Gastroesophageal sphincter (tissue), 4 donors: ENCODE measurements around the gene STXBP6. TPM values are rescaled to one million over a fixed set of nuclear protein-coding genes. Genes with fewer than 3 reads are reported as not detected.
"Not testable (repeated sequence)": the region's sequence is repeated elsewhere in the genome, so short reads cannot be mapped to it uniquely, and the experiment has no call there.

ENCODE experiments used
- ATAC-seq: fragments of 150-250 bp; one replicate; pipeline ENCODE4 v1.9.1; 2016; ENCODE audit warnings: mild to moderate bottlenecking, moderate library complexity
- H3K27ac ChIP-seq, 4 donors: fragments of 200-600 bp; sonication (generic) in 3 of 4; 1 replicate in 3 of 4; 2 replicates in 1 of 4; pipeline ENCODE4 v1.5.1; 2016 to 2019
- H3K27me3 ChIP-seq: fragments of 200-600 bp; sonication (generic); one replicate; pipeline ENCODE4 v1.5.1; 2019
- H3K36me3 ChIP-seq, 2 donors: fragments of 200-600 bp; sonication (generic); one replicate each; pipeline ENCODE4 v1.5.1; 2019; ENCODE audit warnings: control low read depth in 1 of 2
- H3K4me1 ChIP-seq, 3 donors: fragments of 200-600 bp; sonication (generic); 1 replicate in 2 of 3; 2 replicates in 1 of 3; pipeline ENCODE4 v1.5.1; 2016 to 2019; ENCODE audit warnings: control low read depth in 2 of 3
- H3K4me3 ChIP-seq, 2 donors: fragments of 200-600 bp; sonication (generic); one replicate each; pipeline ENCODE4 v1.5.1; 2019; ENCODE audit warnings: mild to moderate bottlenecking in 1 of 2, moderate library complexity in 1 of 2
- H3K9me3 ChIP-seq, 3 donors: fragments of 200-600 bp; sonication (generic); one replicate each; pipeline ENCODE4 v1.5.1; 2017 to 2019; ENCODE audit warnings: control low read depth in 2 of 3
- CTCF ChIP-seq, 4 experiments: fragments of 200-600 bp in 2 of 4; fragments of 450-650 bp in 2 of 4; sonication (generic) in 1 of 4; IDR thresholded peaks; one replicate each; pipeline ENCODE4 v1.5.1; 2017 to 2019; ENCODE audit warnings: antibody characterized with exemption in 4 of 4, mild to moderate bottlenecking in 2 of 4, moderate library complexity in 2 of 4
- EP300 ChIP-seq: sonication (generic); formaldehyde crosslinking; IDR thresholded peaks from one replicate; pipeline ENCODE4 v1.6.1; 2017; ENCODE audit warnings: antibody characterized with exemption, mild to moderate bottlenecking
- POLR2A ChIP-seq, 2 donors: fragments of 450-650 bp; IDR thresholded peaks; one replicate each; pipeline ENCODE4 v1.6.1; 2017; ENCODE audit warnings: antibody characterized with exemption in 2 of 2, mild to moderate bottlenecking in 2 of 2, moderate library complexity in 1 of 2
- POLR2AphosphoS5 ChIP-seq: sonication (generic); formaldehyde crosslinking; IDR thresholded peaks from one replicate; pipeline ENCODE4 v1.6.1; 2017; ENCODE audit warnings: antibody characterized with exemption
- WGBS, 2 donors: methylation state at CpG; one replicate each; pipeline ENCODE4 v1.1.5; 2018; ENCODE audit warnings: low coverage in 1 of 2; 5-methylcytosine and 5-hydroxymethylcytosine counted together
- total RNA-seq, 4 donors: library from RNA; depleted of rRNA; stranded (reverse); fragments of >200 nt; gene quantifications; one replicate each; pipeline ENCODE4 v1.1.0, GENCODE V29; 2016

The STXBP6 gene
- total RNA-seq, 4 donors from 2014 or later: 29.3 to 55.7 (median 44.0) TPM

- Histone ChIP-seq H3K4me1 (peaks cover 30 to 83% (median 47%) of the 10 kb centered on the region in 3 donors), H3K36me3 (no peaks in the 10 kb centered on the region), H3K9me3 (no peaks in the 10 kb centered on the region), H3K4me3 (no peak overlapping the region), H3K27me3 (no peaks in the 10 kb centered on the region), H3K27ac (peak overlapping the region; percentile 83 to 87 (median 86))
- no peak for ATAC-seq
- 75 to 77% methylated on average over 1 to 2 of the region's 2 CpGs for WGBS, 2 donors
- no peak for TF ChIP-seq POLR2AphosphoS5
- TF ChIP-seq EP300: no peak
- no peak for TF ChIP-seq POLR2A (IDR thresholded peaks at IDR 0.05)
- TF ChIP-seq CTCF (IDR thresholded peaks at IDR 0.05): no peak
Measured at GRCh38 chr14:24964048-24964447, 85.9 kb downstream of the STXBP6 start.

- not testable (repeated sequence) for ATAC-seq, H3K27me3 ChIP-seq, H3K4me3 ChIP-seq, H3K9me3 ChIP-seq, H3K36me3 ChIP-seq
- Histone ChIP-seq H3K27ac (peak overlapping the region in 2 of 4 donors; percentile 2 to 79), H3K4me1 (peaks cover 39 to 85% (median 59%) of the 10 kb centered on the region in 3 donors)
- WGBS, 2 donors: 94 to 98% methylated on average over 6 of the region's 6 CpGs
Measured at GRCh38 chr14:24962118-24962517, 87.8 kb downstream of the STXBP6 start.

- H3K36me3 ChIP-seq: no peaks in the 10 kb centered on the region
- no peak for ATAC-seq
- TF ChIP-seq EP300: no peak
- no peak for TF ChIP-seq POLR2A (IDR thresholded peaks at IDR 0.05)
- TF ChIP-seq POLR2AphosphoS5: peak; percentile 4
- no peak for TF ChIP-seq CTCF (IDR thresholded peaks at IDR 0.05)
- H3K9me3 ChIP-seq: no peaks in the 10 kb centered on the region
- H3K4me3 ChIP-seq: no peak overlapping the region
- WGBS, 2 donors: 16 to 37% methylated on average over 2 of the region's 2 CpGs
- no peaks in the 10 kb centered on the region for H3K27me3 ChIP-seq
- peaks cover 34 to 84% (median 52%) of the 10 kb centered on the region in 3 donors for H3K4me1 ChIP-seq
- H3K27ac ChIP-seq: peak overlapping the region; percentile 73 to 94 (median 80)
Measured at GRCh38 chr14:24960816-24961215, 89.1 kb downstream of the STXBP6 start.

- peak; percentile 67 for ATAC-seq
- Histone ChIP-seq H3K4me3 (no peak overlapping the region), H3K4me1 (peaks cover 26 to 83% (median 42%) of the 10 kb centered on the region in 3 donors), H3K27me3 (no peaks in the 10 kb centered on the region), H3K27ac (peak overlapping the region; percentile 73 to 94 (median 80)), H3K36me3 (no peaks in the 10 kb centered on the region), H3K9me3 (no peaks in the 10 kb centered on the region)
- WGBS, 2 donors: 7 to 17% methylated on average over 1 of the region's 1 CpG
- TF ChIP-seq EP300 (no peak), POLR2AphosphoS5 (peak; percentile 89)
Measured at GRCh38 chr14:24959791-24960331, 90.1 kb downstream of the STXBP6 start.

- no peak for ATAC-seq
- peak overlapping the region; percentile 73 to 94 (median 80) for H3K27ac ChIP-seq
- H3K4me3 ChIP-seq: no peak overlapping the region
- H3K9me3 ChIP-seq: no peaks in the 10 kb centered on the region
- WGBS, 2 donors: 17% methylated on average over 1 of the region's 1 CpG
- TF ChIP-seq POLR2AphosphoS5: no peak
- TF ChIP-seq EP300: no peak
- no peak for TF ChIP-seq CTCF (IDR thresholded peaks at IDR 0.05)
- TF ChIP-seq POLR2A (IDR thresholded peaks at IDR 0.05): no peak
- peaks cover 24 to 82% (median 32%) of the 10 kb centered on the region in 3 donors for H3K4me1 ChIP-seq
- no peaks in the 10 kb centered on the region for H3K36me3 ChIP-seq
- H3K27me3 ChIP-seq: no peaks in the 10 kb centered on the region
Measured at GRCh38 chr14:24958271-24958670, 91.7 kb downstream of the STXBP6 start.

GRCh38 chr14:24957814-24958213 lies 92.1 kb downstream of the STXBP6 start:
- Histone ChIP-seq H3K27me3 (no peaks in the 10 kb centered on the region), H3K4me1 (peaks cover 24 to 82% (median 32%) of the 10 kb centered on the region in 3 donors), H3K9me3 (no peaks in the 10 kb centered on the region), H3K4me3 (no peak overlapping the region), H3K36me3 (no peaks in the 10 kb centered on the region), H3K27ac (peak overlapping the region in 3 of 4 donors; percentile 73 to 81 (median 79))
- no peak for ATAC-seq
- 43 to 52% methylated on average over 1 of the region's 1 CpG for WGBS, 2 donors
- TF ChIP-seq CTCF (IDR thresholded peaks at IDR 0.05): no peak
- TF ChIP-seq POLR2A (IDR thresholded peaks at IDR 0.05): no peak
- TF ChIP-seq EP300: no peak
- no peak for TF ChIP-seq POLR2AphosphoS5
